Astrocyte (in vitro differentiated cells and primary cell): ENCODE measurements around the gene SERPINB6.
"Not testable (repeated sequence)": the region's sequence is repeated elsewhere in the genome, so short reads cannot be mapped to it uniquely, and the experiment has no call there.

ENCODE experiments used
- CTCF ChIP-seq: IDR thresholded peaks from 2 replicates; pipeline ENCODE4 v1.5.1; 2011; ENCODE audit warnings: low read depth, mild to moderate bottlenecking, inconsistent platforms, low read length, moderate library complexity; ENCODE audit not compliant: insufficient read depth
- EZH2 ChIP-seq: IDR thresholded peaks from 2 replicates; pipeline ENCODE4 v1.6.1; 2012; ENCODE audit warnings: mild to moderate bottlenecking, low read length, inconsistent platforms; ENCODE audit not compliant: insufficient read depth

GRCh38 chr6:2903411-2904185 is 67.8 kb downstream of the SERPINB6 start:
- not testable (repeated sequence) for TF ChIP-seq CTCF, EZH2
